Measurements from ENCODE around the gene GRIN2C. TPM values are rescaled to one million over a fixed set of nuclear protein-coding genes. Genes with fewer than 3 reads are reported as not detected.
A peak's percentile ranks its signal among the peaks of the same experiment; 100 is the strongest.
"Not testable (repeated sequence)": the region's sequence is repeated elsewhere in the genome, so short reads cannot be mapped to it uniquely, and the experiment has no call there.

GRIN2C gene
- polyA plus RNA-seq (ENCODE audit: low read depth in 6 of 6) = under 1 TPM in 2 of 6 donors, not detected in 4; 0.04 to 0.05 TPM

- peak; percentile 23 to 38 for ATAC-seq (ENCODE audit: low read depth in 2 of 2)
- peak; percentile 41 for DNase-seq
- H3K27me3 Mint-ChIP-seq = peaks cover 53 to 88% (median 60%) of the 10 kb centered on the region in 3 donors
- peak within 1 kb of the TSS in 2 of 6 donors; percentile 71 to 85 for H3K27ac Mint-ChIP-seq
- H3K4me3 Mint-ChIP-seq = peak within 1 kb of the TSS; percentile 41 to 92 (median 80)
- peaks cover 17 to 28% (median 17%) of the 10 kb centered on the region in 3 donors for H3K4me1 Mint-ChIP-seq
- no peaks in the 10 kb centered on the region for H3K36me3 Mint-ChIP-seq
- no peaks in the 10 kb centered on the region for H3K9me3 Mint-ChIP-seq
These were observed at the start of gene GRIN2C for GRCh38 chr17:74859459-74860228. Gene GRIN2C, minus strand, starts transcription at chr17:74859885. Its CDS starts 4,793 bp downstream, at chr17:74855092.

GRCh38 chr17:74909097-74909496 is 49.4 kb upstream of the GRIN2C start:
- H3K9me3 Mint-ChIP-seq; H3K4me3 Mint-ChIP-seq; H3K27ac Mint-ChIP-seq; H3K36me3 Mint-ChIP-seq; ATAC-seq (ENCODE audit: low read depth in 2 of 2); H3K4me1 Mint-ChIP-seq; DNase-seq: not testable (repeated sequence)
- H3K27me3 Mint-ChIP-seq = peaks cover 12 to 49% (median 13%) of the 10 kb centered on the region in 3 donors

GRCh38 chr17:74907012-74907411 is 47.3 kb upstream of the GRIN2C start:
- ATAC-seq (ENCODE audit: low read depth in 2 of 2) (no peak), DNase-seq (no peak)
- Mint-ChIP-seq H3K27me3 (peaks cover 15 to 60% (median 30%) of the 10 kb centered on the region in 3 donors), H3K9me3 (no peaks in the 10 kb centered on the region), H3K36me3 (no peaks in the 10 kb centered on the region), H3K4me3 (no peak overlapping the region), H3K27ac (no peak overlapping the region), H3K4me1 (no peaks in the 10 kb centered on the region)

GRCh38 chr17:74906214-74906793 is 46.6 kb upstream of the GRIN2C start:
- DNase-seq; H3K27ac Mint-ChIP-seq; H3K4me3 Mint-ChIP-seq; H3K9me3 Mint-ChIP-seq; ATAC-seq (ENCODE audit: low read depth in 2 of 2); H3K4me1 Mint-ChIP-seq; H3K36me3 Mint-ChIP-seq: not testable (repeated sequence)
- peaks cover 21 to 67% (median 37%) of the 10 kb centered on the region in 3 donors for H3K27me3 Mint-ChIP-seq

- no peaks in the 10 kb centered on the region for H3K4me1 Mint-ChIP-seq
- H3K9me3 Mint-ChIP-seq = no peaks in the 10 kb centered on the region
- ATAC-seq (ENCODE audit: low read depth in 2 of 2) (no peak), DNase-seq (no peak)
- H3K36me3 Mint-ChIP-seq = no peaks in the 10 kb centered on the region
- H3K27ac Mint-ChIP-seq = no peak overlapping the region
- peaks cover 18 to 70% (median 50%) of the 10 kb centered on the region in 3 donors for H3K27me3 Mint-ChIP-seq
- no peak overlapping the region for H3K4me3 Mint-ChIP-seq
These were observed 45.2 kb upstream of the GRIN2C start for GRCh38 chr17:74904687-74905409.

GRCh38 chr17:74903671-74904070 is 44.0 kb upstream of the GRIN2C start:
- Mint-ChIP-seq H3K9me3 (no peaks in the 10 kb centered on the region), H3K36me3 (no peaks in the 10 kb centered on the region), H3K27me3 (peaks cover 18 to 68% (median 50%) of the 10 kb centered on the region in 3 donors), H3K4me3 (no peak overlapping the region), H3K27ac (no peak overlapping the region), H3K4me1 (no peaks in the 10 kb centered on the region)
- DNase-seq = no peak
- no peak for ATAC-seq (ENCODE audit: low read depth in 2 of 2)

GRCh38 chr17:74903034-74903433 is 43.3 kb upstream of the GRIN2C start:
- Mint-ChIP-seq H3K4me3 (no peak overlapping the region), H3K4me1 (no peaks in the 10 kb centered on the region), H3K27me3 (peaks cover 18 to 69% (median 53%) of the 10 kb centered on the region in 3 donors), H3K36me3 (no peaks in the 10 kb centered on the region), H3K9me3 (no peaks in the 10 kb centered on the region), H3K27ac (no peak overlapping the region)
- DNase-seq = no peak
- no peak for ATAC-seq (ENCODE audit: low read depth in 2 of 2)

- no peak for ATAC-seq (ENCODE audit: low read depth in 2 of 2)
- no peaks in the 10 kb centered on the region for H3K4me1 Mint-ChIP-seq
- H3K27ac Mint-ChIP-seq = no peak overlapping the region
These were observed 41.9 kb upstream of the GRIN2C start for GRCh38 chr17:74901353-74902135.

GRCh38 chr17:74900208-74900607 is 40.5 kb upstream of the GRIN2C start:
- Mint-ChIP-seq H3K4me1 (no peaks in the 10 kb centered on the region), H3K36me3 (no peaks in the 10 kb centered on the region), H3K27ac (no peak overlapping the region), H3K4me3 (no peak overlapping the region), H3K27me3 (peaks cover 35 to 81% (median 64%) of the 10 kb centered on the region in 3 donors), H3K9me3 (no peaks in the 10 kb centered on the region)
- DNase-seq (no peak), ATAC-seq (ENCODE audit: low read depth in 2 of 2) (no peak)

More at GRCh38 chr17:74901353-74902135, 41.9 kb upstream of the GRIN2C start:
- H3K9me3 Mint-ChIP-seq = no peaks in the 10 kb centered on the region
- no peak for DNase-seq
- peaks cover 28 to 73% (median 57%) of the 10 kb centered on the region in 3 donors for H3K27me3 Mint-ChIP-seq
- no peak overlapping the region for H3K4me3 Mint-ChIP-seq
- no peaks in the 10 kb centered on the region for H3K36me3 Mint-ChIP-seq

- DNase-seq = no peak
- peak overlapping the region in 2 of 6 donors; percentile 33 to 70 for H3K27ac Mint-ChIP-seq
- no peak overlapping the region for H3K4me3 Mint-ChIP-seq
- H3K4me1 Mint-ChIP-seq = peaks cover 3 to 8% (median 8%) of the 10 kb centered on the region in 3 donors
- peaks cover 0 to 10% of the 10 kb centered on the region in 2 donors for H3K36me3 Mint-ChIP-seq
- no peak for ATAC-seq (ENCODE audit: low read depth in 2 of 2)
- peaks cover 45 to 83% (median 75%) of the 10 kb centered on the region in 3 donors for H3K27me3 Mint-ChIP-seq
- H3K9me3 Mint-ChIP-seq = no peaks in the 10 kb centered on the region
These were observed 38.8 kb upstream of the GRIN2C start for GRCh38 chr17:74898376-74898946.

DNA sequence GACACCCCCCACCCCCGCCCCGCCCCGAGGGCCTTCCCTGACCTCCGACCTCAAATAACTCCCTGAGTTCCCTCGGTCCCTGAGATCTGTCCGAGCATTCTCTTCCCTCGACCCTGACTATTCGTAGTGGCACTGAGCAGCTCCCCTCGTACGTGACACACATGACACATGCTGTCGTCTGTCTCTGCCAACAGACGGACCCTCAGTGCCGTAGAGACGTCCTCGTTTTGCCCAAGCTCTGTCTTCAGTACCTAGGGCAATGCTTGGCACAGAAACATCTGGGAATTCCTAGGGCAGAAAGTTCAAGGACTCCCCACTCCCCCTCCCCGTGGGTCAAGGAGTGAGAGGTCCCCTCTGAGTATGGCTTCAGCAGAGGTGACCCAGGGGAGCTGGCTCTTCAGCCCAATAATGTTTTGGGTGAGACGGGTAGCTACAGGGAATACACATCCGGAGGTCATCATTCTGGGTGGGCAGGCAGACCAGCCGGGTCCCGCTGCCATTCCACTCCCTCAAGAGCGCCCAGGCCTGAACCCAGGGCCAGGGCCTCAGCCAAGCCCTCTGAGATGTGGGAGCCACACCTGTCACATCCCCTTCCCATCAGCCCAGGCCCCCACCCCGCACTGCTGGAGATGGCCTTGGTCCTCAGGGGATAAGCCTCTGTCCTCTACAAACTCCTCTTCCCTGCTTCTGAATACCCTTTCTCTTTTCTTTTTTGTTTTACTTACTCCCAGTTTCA is 34.4 kb upstream of the GRIN2C start:
- peaks cover 8 to 18% (median 8%) of the 10 kb centered on the region in 3 donors for H3K4me1 Mint-ChIP-seq
- no peak for ATAC-seq (ENCODE audit: low read depth in 2 of 2)
- peak overlapping the region in 1 of 6 donors; percentile 19 for H3K27ac Mint-ChIP-seq
- no peaks in the 10 kb centered on the region for H3K9me3 Mint-ChIP-seq
- H3K36me3 Mint-ChIP-seq = peaks cover 0 to 10% of the 10 kb centered on the region in 2 donors
- DNase-seq = no peak
- H3K27me3 Mint-ChIP-seq = peaks cover 48 to 79% (median 56%) of the 10 kb centered on the region in 3 donors
- peak overlapping the region in 7 of 8 donors; percentile 50 to 79 (median 72) for H3K4me3 Mint-ChIP-seq
